BJ (cell line): ENCODE results near the gene ADRB2. TPM values are rescaled to one million over a fixed set of nuclear protein-coding genes. Genes with fewer than 3 reads are reported as not detected.

Experiments used
- CTCF ChIA-PET: fragments of 350-600 bp; formaldehyde crosslinking; extraction: SDS; loops from one replicate; lab custom pipeline; 2021; ENCODE audit warnings: antibody characterized with exemption, inconsistent platforms; lab: Yijun Ruan, JAX
- POLR2A ChIA-PET: fragments of 300-600 bp; sonication (Branson Sonifier 250); formaldehyde crosslinking; extraction: SDS; loops from one replicate; lab custom pipeline; 2021; ENCODE audit warnings: antibody characterized with exemption; lab: Charles Lee
- DNase-seq: peaks from one replicate; pipeline ENCODE4 v3.0.0-alpha.2; 2011; ENCODE audit warnings: low read depth
- H3K27me3 ChIP-seq: 2 replicates; pipeline ENCODE4 v1.6.0; 2011; ENCODE audit warnings: low read length; ENCODE audit not compliant: control insufficient read depth, insufficient read depth
- H3K36me3 ChIP-seq: 2 replicates; pipeline ENCODE4 v1.5.1; 2011; ENCODE audit warnings: low read length; ENCODE audit not compliant: control insufficient read depth, insufficient read depth
- H3K4me3 ChIP-seq: 2 replicates; pipeline ENCODE4 v1.5.1; 2011; ENCODE audit warnings: low read depth, mild to moderate bottlenecking, control low read depth, low read length
- polyA plus RNA-seq: library from polyadenylated mRNA; depleted of rRNA; stranded (reverse); fragments of >200 nt; gene quantifications from 2 replicates; pipeline ENCODE4 v1.2.3, GENCODE V29; 2011
- TF ChIP-seq, protein P1 (sequence below): IDR thresholded peaks from 2 replicates; pipeline ENCODE4 v1.5.1; 2011; ENCODE audit warnings: low read depth, mild to moderate bottlenecking, control low read depth, inconsistent platforms, low read length, moderate library complexity; ENCODE audit not compliant: insufficient read depth

ADRB2 gene
- polyA plus RNA-seq, 1 experiment: 0.64 TPM

- H3K36me3 ChIP-seq: no peaks in the 10 kb centered on the region
- no peak overlapping the region for H3K4me3 ChIP-seq
- DNase-seq: no peak
- ChIA-PET CTCF (interaction anchor here (0.6 to 1.0 kb wide), 3 partner anchors 39 to 239 kb away, joined by 3 read pairs; no protein-coding TSS in a partner anchor), POLR2A (no interaction called here)
- H3K27me3 ChIP-seq: no peaks in the 10 kb centered on the region
- TF ChIP-seq, protein P1, sequence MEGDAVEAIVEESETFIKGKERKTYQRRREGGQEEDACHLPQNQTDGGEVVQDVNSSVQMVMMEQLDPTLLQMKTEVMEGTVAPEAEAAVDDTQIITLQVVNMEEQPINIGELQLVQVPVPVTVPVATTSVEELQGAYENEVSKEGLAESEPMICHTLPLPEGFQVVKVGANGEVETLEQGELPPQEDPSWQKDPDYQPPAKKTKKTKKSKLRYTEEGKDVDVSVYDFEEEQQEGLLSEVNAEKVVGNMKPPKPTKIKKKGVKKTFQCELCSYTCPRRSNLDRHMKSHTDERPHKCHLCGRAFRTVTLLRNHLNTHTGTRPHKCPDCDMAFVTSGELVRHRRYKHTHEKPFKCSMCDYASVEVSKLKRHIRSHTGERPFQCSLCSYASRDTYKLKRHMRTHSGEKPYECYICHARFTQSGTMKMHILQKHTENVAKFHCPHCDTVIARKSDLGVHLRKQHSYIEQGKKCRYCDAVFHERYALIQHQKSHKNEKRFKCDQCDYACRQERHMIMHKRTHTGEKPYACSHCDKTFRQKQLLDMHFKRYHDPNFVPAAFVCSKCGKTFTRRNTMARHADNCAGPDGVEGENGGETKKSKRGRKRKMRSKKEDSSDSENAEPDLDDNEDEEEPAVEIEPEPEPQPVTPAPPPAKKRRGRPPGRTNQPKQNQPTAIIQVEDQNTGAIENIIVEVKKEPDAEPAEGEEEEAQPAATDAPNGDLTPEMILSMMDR: no peak
Observed at GRCh38 chr5:148791696-148792095, 34.7 kb upstream of the ADRB2 start.

GRCh38 chr5:148792744-148793143 lies 33.7 kb upstream of the ADRB2 start:
- H3K4me3 ChIP-seq: no peak overlapping the region
- ChIA-PET POLR2A (no interaction called here), CTCF (interaction anchor here (1.0 kb wide), 1 partner anchor 60 kb away, joined by 4 read pairs; no protein-coding TSS in a partner anchor)
- H3K36me3 ChIP-seq: no peaks in the 10 kb centered on the region
- TF ChIP-seq, protein P1: no peak
- no peak for DNase-seq
- no peaks in the 10 kb centered on the region for H3K27me3 ChIP-seq

DNA sequence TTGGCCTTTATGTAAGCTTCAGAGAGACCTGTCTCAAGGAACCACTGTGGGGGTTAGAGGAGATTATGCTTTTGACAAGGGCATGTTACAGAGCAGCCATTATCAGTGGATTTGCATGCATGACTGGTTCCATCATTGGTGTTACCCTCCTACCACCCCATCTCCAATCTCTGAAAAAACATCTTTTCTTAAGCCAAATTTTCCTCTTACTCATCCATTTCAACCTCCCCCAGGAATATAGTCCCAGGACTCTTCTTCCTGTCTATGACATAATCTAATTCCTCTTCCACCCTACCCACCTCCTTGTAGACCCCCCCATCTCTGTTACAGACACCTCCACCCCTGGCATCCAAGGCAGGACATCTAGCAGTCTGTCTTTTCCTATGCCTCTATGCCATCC lies 33.1 kb upstream of the ADRB2 start:
- CTCF ChIA-PET: interaction anchor here (1.0 to 1.6 kb wide), 2 partner anchors 28 to 61 kb away, joined by 4 to 6 read pairs; no protein-coding TSS in a partner anchor
- TF ChIP-seq, protein P1: no peak
- POLR2A ChIA-PET: no interaction called here
- no peak overlapping the region for H3K4me3 ChIP-seq
- H3K27me3 ChIP-seq: no peaks in the 10 kb centered on the region
- no peak for DNase-seq
- H3K36me3 ChIP-seq: no peaks in the 10 kb centered on the region

DNA sequence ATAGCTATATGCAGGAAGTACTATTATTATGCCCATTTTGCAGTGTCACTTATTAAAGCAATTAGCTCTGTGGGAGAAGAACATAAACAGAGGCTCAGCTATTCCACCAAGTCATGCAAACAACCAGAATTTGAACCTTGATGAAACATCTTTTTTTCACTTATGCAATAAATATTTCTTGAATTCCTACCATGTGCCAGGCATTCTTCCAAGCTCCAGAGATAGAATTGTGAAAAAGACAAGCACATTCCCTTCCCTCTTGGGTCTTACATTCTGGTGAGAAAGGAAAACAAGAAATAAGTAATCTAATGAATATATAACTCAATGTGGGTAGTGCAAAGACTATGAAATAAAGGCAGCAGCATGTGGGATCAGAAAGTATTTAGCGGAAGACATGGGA lies 32.1 kb upstream of the ADRB2 start:
- no peak for DNase-seq

DNA sequence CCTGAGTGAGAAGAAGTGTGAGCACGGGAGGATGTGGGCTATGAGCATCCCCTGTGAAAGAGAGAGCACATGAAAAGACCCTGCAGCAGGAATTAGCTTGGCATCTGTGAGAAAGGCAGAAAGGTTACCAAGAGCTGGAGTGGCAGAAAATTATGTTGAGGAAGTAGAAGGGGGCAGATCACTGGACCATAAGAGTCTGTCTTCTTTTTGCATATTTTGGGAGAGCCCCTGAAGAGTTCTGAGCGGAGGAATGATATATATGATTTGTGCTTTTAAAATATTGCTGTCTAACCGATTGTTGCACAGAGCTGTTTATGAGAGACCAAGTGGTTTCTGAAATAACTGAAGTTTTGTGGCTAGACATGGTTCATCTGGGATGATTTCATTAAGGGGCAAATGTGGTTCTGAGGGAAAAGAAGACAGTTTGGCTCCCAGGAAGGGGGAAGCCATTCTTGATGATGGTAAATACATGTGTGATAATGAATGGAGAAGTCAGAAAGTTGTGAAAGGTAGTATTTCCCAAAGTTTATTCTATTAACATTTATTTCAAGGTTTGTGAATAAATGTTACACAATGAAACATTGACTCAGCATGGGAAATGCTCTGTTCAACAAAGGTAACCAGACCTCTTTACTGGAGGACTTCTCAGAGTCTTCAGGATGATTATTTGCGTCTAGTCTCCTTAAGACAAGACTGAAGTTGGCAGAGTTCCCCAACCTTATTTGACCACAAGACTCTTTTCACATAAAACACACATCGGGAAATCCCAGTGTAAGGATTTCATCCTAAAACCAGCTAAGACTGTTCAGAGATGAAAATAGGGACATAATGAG lies 31.5 kb upstream of the ADRB2 start:
- ChIA-PET CTCF (interaction anchor here (1.0 to 1.9 kb wide), 5 partner anchors 18 to 475 kb away, joined by 3 to 6 read pairs (median 3); no protein-coding TSS in a partner anchor), POLR2A (no interaction called here)
- DNase-seq: no peak

More for the DNA sequence above, 32.1 kb upstream of the ADRB2 start:
- CTCF ChIA-PET: interaction anchor here (0.7 to 1.9 kb wide), 6 partner anchors 14 to 475 kb away, joined by 3 to 6 read pairs (median 4); no protein-coding TSS in a partner anchor
- TF ChIP-seq, protein P1: no peak
- POLR2A ChIA-PET: no interaction called here
- H3K36me3 ChIP-seq: no peaks in the 10 kb centered on the region
- no peaks in the 10 kb centered on the region for H3K27me3 ChIP-seq
- H3K4me3 ChIP-seq: no peak overlapping the region

More for the DNA sequence above, 31.5 kb upstream of the ADRB2 start:
- TF ChIP-seq, protein P1: no peak
- Histone ChIP-seq H3K4me3 (no peak overlapping the region), H3K27me3 (no peaks in the 10 kb centered on the region), H3K36me3 (no peaks in the 10 kb centered on the region)
